22Rv1 (cell line): Measurements from ENCODE around the gene TRANK1.

ENCODE experiments used
- CTCF ChIP-seq: fragments of 450-650 bp; IDR thresholded peaks from 2 replicates; pipeline ENCODE4 v1.5.1; 2017; ENCODE audit warnings: mild to moderate bottlenecking
- ZFX ChIP-seq: fragments of 450-650 bp; IDR thresholded peaks from 2 replicates; pipeline ENCODE4 v1.6.1; 2017; ENCODE audit warnings: antibody characterized with exemption, borderline replicate concordance

GRCh38 chr3:36867810-36868209 is 77.0 kb downstream of the TRANK1 start:
- no peak for TF ChIP-seq CTCF
- no peak for TF ChIP-seq ZFX
